Measurements from ENCODE around the gene PYDC1. TPM values are rescaled to one million over a fixed set of nuclear protein-coding genes. Genes with fewer than 3 reads are reported as not detected.
A peak's percentile ranks its signal among the peaks of the same experiment; 100 is the strongest.

Gene PYDC1
- polyA plus RNA-seq, 2 of the 4 experiments (the other 2 are of a cell fraction), result not detected

- TF ChIP-seq REST (IDR thresholded peaks at IDR 0.05) (no peak), ZFP36 (IDR thresholded peaks at IDR 0.05; ENCODE audit: borderline replicate concordance, partially characterized antibody) (no peak)
Observed at GRCh38 chr16:31168848-31169247, 48.1 kb downstream of the PYDC1 start (continued).

- H3K4me2 ChIP-seq, result no peak overlapping the region
- FAIRE-seq (no peak), DNase-seq (ENCODE audit: low read depth in 1 of 2, low spot score in 1 of 2) (no peak), ATAC-seq (no peak)
- POLR2A ChIA-PET, result no interaction called here
- no peak overlapping the region for H3K27ac ChIP-seq
- TF ChIP-seq CEBPB (IDR thresholded peaks at IDR 0.05) (peak in 1 of 2 experiments; percentile 27; a peak in 1 of 4 replicates), EHF (CRISPR knock-in tag; IDR thresholded peaks at IDR 0.05) (no peak)
- H3K4me3 ChIP-seq, result no peak overlapping the region
- CTCF ChIA-PET, result interaction anchor here (1.6 to 2.5 kb wide), 2 partner anchors 16 to 182 kb away, joined by 5 to 6 read pairs; partner anchors contain the start of gene HSD3B7
- H3K9me3 ChIP-seq, result no peaks in the 10 kb centered on the region
- 82% methylated on average over 8 of the region's 8 CpGs for WGBS (ENCODE audit: missing lambda C conversion rate)
- no peaks in the 10 kb centered on the region for H3K4me1 ChIP-seq
Observed at GRCh38 chr16:31167315-31167714, 49.6 kb downstream of the PYDC1 start.

Small RNAs within 50 kb of the gene (small RNA-seq; reads per million reads assigned to genes)
- gene NDUFA3P6, result 0 reads per million in 6 experiments

Other genes starting within 250 kb of the PYDC1 start
- 10.5 and 15.2 TPM in 2 replicates for gene HSD3B7, start 231.9 kb downstream of the PYDC1 start, polyA plus RNA-seq (2011; rRNA removed)
- 17.3 to 20.1 TPM (median 19.7 TPM) in 3 replicates for gene HSD3B7, start 231.9 kb downstream of the PYDC1 start, polyA plus RNA-seq (2017; fragmentation: RNase III; extraction: RNeasy Plus Mini Kit Qiagen cat#74134 plus additional on column Dnase treatment)
- gene STX1B, start 206.5 kb downstream of the PYDC1 start, polyA plus RNA-seq (2011; rRNA removed), result 2.6 and 2.7 TPM in 2 replicates
- gene STX1B, start 206.5 kb downstream of the PYDC1 start, polyA plus RNA-seq (2017; fragmentation: RNase III; extraction: RNeasy Plus Mini Kit Qiagen cat#74134 plus additional on column Dnase treatment), result 2.4 to 4.4 TPM (median 2.8 TPM) in 3 replicates
- gene STX4, start 183.6 kb downstream of the PYDC1 start, polyA plus RNA-seq (2011; rRNA removed), result 37.0 and 39.7 TPM in 2 replicates
- gene STX4, start 183.6 kb downstream of the PYDC1 start, polyA plus RNA-seq (2017; fragmentation: RNase III; extraction: RNeasy Plus Mini Kit Qiagen cat#74134 plus additional on column Dnase treatment), result 67.9 to 79.5 TPM (median 73.9 TPM) in 3 replicates
- 3.9 and 4.7 TPM in 2 replicates for gene ZNF668, start 142.9 kb downstream of the PYDC1 start, polyA plus RNA-seq (2011; rRNA removed)
- gene ZNF668, start 142.9 kb downstream of the PYDC1 start, polyA plus RNA-seq (2017; fragmentation: RNase III; extraction: RNeasy Plus Mini Kit Qiagen cat#74134 plus additional on column Dnase treatment), result 9.8 to 10.7 TPM (median 10.7 TPM) in 3 replicates
- gene ZNF646, start 142.7 kb downstream of the PYDC1 start, polyA plus RNA-seq (2011; rRNA removed), result 3.0 and 4.3 TPM in 2 replicates
- 7.8 to 9.1 TPM (median 8.2 TPM) in 3 replicates for gene ZNF646, start 142.7 kb downstream of the PYDC1 start, polyA plus RNA-seq (2017; fragmentation: RNase III; extraction: RNeasy Plus Mini Kit Qiagen cat#74134 plus additional on column Dnase treatment)
- gene PRSS53, start 128.2 kb downstream of the PYDC1 start, polyA plus RNA-seq (2011; rRNA removed), result 0.78 and 0.79 TPM in 2 replicates
- gene PRSS53, start 128.2 kb downstream of the PYDC1 start, polyA plus RNA-seq (2017; fragmentation: RNase III; extraction: RNeasy Plus Mini Kit Qiagen cat#74134 plus additional on column Dnase treatment), result 1.2 to 1.7 TPM (median 1.5 TPM) in 3 replicates
- 101 and 136 TPM in 2 replicates for gene VKORC1, start 122.3 kb downstream of the PYDC1 start, polyA plus RNA-seq (2011; rRNA removed)
- gene VKORC1, start 122.3 kb downstream of the PYDC1 start, polyA plus RNA-seq (2017; fragmentation: RNase III; extraction: RNeasy Plus Mini Kit Qiagen cat#74134 plus additional on column Dnase treatment), result 83.6 to 97.6 TPM (median 94.2 TPM) in 3 replicates
- gene BCKDK, start 108.7 kb downstream of the PYDC1 start, polyA plus RNA-seq (2011; rRNA removed), result 20.7 and 22.1 TPM in 2 replicates
- 35.1 to 36.7 TPM (median 36.4 TPM) in 3 replicates for gene BCKDK, start 108.7 kb downstream of the PYDC1 start, polyA plus RNA-seq (2017; fragmentation: RNase III; extraction: RNeasy Plus Mini Kit Qiagen cat#74134 plus additional on column Dnase treatment)
- 42.2 and 52.9 TPM in 2 replicates for gene KAT8, start 99.5 kb downstream of the PYDC1 start, polyA plus RNA-seq (2011; rRNA removed)
- gene KAT8, start 99.5 kb downstream of the PYDC1 start, polyA plus RNA-seq (2017; fragmentation: RNase III; extraction: RNeasy Plus Mini Kit Qiagen cat#74134 plus additional on column Dnase treatment), result 34.0 to 38.3 TPM (median 34.4 TPM) in 3 replicates
- gene PRSS8, start 81.4 kb downstream of the PYDC1 start, polyA plus RNA-seq (2011; rRNA removed), result 0.04 and 0.08 TPM in 2 replicates
- gene PRSS8, start 81.4 kb downstream of the PYDC1 start, polyA plus RNA-seq (2017; fragmentation: RNase III; extraction: RNeasy Plus Mini Kit Qiagen cat#74134 plus additional on column Dnase treatment), result 0.09 to 0.21 TPM (median 0.15 TPM) in 3 replicates
- 0.41 TPM in 1 of 2 replicates, not detected in the other for gene PRSS36, start 67.1 kb downstream of the PYDC1 start, polyA plus RNA-seq (2011; rRNA removed)
- 0.55 to 0.75 TPM (median 0.55 TPM) in 3 replicates for gene PRSS36, start 67.1 kb downstream of the PYDC1 start, polyA plus RNA-seq (2017; fragmentation: RNase III; extraction: RNeasy Plus Mini Kit Qiagen cat#74134 plus additional on column Dnase treatment)
- 168 and 224 TPM in 2 replicates for gene FUS, start 37.0 kb downstream of the PYDC1 start, polyA plus RNA-seq (2011; rRNA removed)
- 740 to 780 TPM (median 745 TPM) in 3 replicates for gene FUS, start 37.0 kb downstream of the PYDC1 start, polyA plus RNA-seq (2017; fragmentation: RNase III; extraction: RNeasy Plus Mini Kit Qiagen cat#74134 plus additional on column Dnase treatment)
- 16.1 and 20.0 TPM in 2 replicates for gene PYCARD, start 14.4 kb downstream of the PYDC1 start, polyA plus RNA-seq (2011; rRNA removed)
- gene PYCARD, start 14.4 kb downstream of the PYDC1 start, polyA plus RNA-seq (2017; fragmentation: RNase III; extraction: RNeasy Plus Mini Kit Qiagen cat#74134 plus additional on column Dnase treatment), result 26.4 to 32.2 TPM (median 30.1 TPM) in 3 replicates
- not detected in 2 replicates for gene TRIM72, start 3.0 kb downstream of the PYDC1 start, polyA plus RNA-seq (2011; rRNA removed)
- 0.04 TPM in 1 of 3 replicates, not detected in the others for gene TRIM72, start 3.0 kb downstream of the PYDC1 start, polyA plus RNA-seq (2017; fragmentation: RNase III; extraction: RNeasy Plus Mini Kit Qiagen cat#74134 plus additional on column Dnase treatment)
- 0.77 and 0.88 TPM in 2 replicates for gene ITGAM, start 42.8 kb upstream of the PYDC1 start, polyA plus RNA-seq (2011; rRNA removed)
- 0.84 to 1.5 TPM (median 1.3 TPM) in 3 replicates for gene ITGAM, start 42.8 kb upstream of the PYDC1 start, polyA plus RNA-seq (2017; fragmentation: RNase III; extraction: RNeasy Plus Mini Kit Qiagen cat#74134 plus additional on column Dnase treatment)
- 0.87 and 1.4 TPM in 2 replicates for gene ITGAX, start 138.0 kb upstream of the PYDC1 start, polyA plus RNA-seq (2011; rRNA removed)
- 0.35 to 0.79 TPM (median 0.49 TPM) in 3 replicates for gene ITGAX, start 138.0 kb upstream of the PYDC1 start, polyA plus RNA-seq (2017; fragmentation: RNase III; extraction: RNeasy Plus Mini Kit Qiagen cat#74134 plus additional on column Dnase treatment)
- gene ITGAD, start 176.2 kb upstream of the PYDC1 start, polyA plus RNA-seq (2011; rRNA removed), result not detected in 2 replicates
- not detected in 3 replicates for gene ITGAD, start 176.2 kb upstream of the PYDC1 start, polyA plus RNA-seq (2017; fragmentation: RNase III; extraction: RNeasy Plus Mini Kit Qiagen cat#74134 plus additional on column Dnase treatment)
- gene COX6A2, start 211.2 kb upstream of the PYDC1 start, polyA plus RNA-seq (2011; rRNA removed), result not detected in 2 replicates
- gene COX6A2, start 211.2 kb upstream of the PYDC1 start, polyA plus RNA-seq (2017; fragmentation: RNase III; extraction: RNeasy Plus Mini Kit Qiagen cat#74134 plus additional on column Dnase treatment), result not detected in 3 replicates
- 0.17 and 0.21 TPM in 2 replicates for gene ZNF843, start 225.7 kb upstream of the PYDC1 start, polyA plus RNA-seq (2011; rRNA removed)
- 0.08 to 0.21 TPM (median 0.13 TPM) in 3 replicates for gene ZNF843, start 225.7 kb upstream of the PYDC1 start, polyA plus RNA-seq (2017; fragmentation: RNase III; extraction: RNeasy Plus Mini Kit Qiagen cat#74134 plus additional on column Dnase treatment)
- gene ARMC5, start 242.4 kb upstream of the PYDC1 start, polyA plus RNA-seq (2011; rRNA removed), result 3.2 and 3.5 TPM in 2 replicates
- gene ARMC5, start 242.4 kb upstream of the PYDC1 start, polyA plus RNA-seq (2017; fragmentation: RNase III; extraction: RNeasy Plus Mini Kit Qiagen cat#74134 plus additional on column Dnase treatment), result 6.0 to 7.4 TPM (median 6.1 TPM) in 3 replicates